ENCODE data around the gene STK32B. TPM values are rescaled to one million over a fixed set of nuclear protein-coding genes. Genes with fewer than 3 reads are reported as not detected.

Gene STK32B
- total RNA-seq, 1 donor = 5.3 TPM

DNA sequence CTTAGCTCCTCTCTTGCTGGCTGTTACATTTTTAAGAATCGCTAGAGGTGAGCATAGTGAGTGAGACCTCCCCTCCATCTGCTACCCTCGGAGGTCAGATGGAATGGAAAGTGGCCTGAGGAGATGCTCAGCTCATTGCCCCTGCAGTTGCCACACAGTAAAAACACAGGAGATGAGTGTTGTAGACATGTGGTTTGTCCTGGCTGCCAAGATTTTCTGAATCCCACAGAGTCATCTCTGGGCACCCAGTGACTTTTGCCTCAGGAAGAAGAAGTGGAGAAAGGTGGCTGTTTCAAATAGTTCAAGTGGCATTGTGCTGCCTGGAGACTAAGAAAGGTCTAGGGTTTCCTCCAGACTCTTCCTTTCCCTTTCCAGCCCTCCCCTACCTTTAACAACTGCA, 271.0 kb downstream of the STK32B start:
- TF ChIP-seq CTCF (IDR thresholded peaks at IDR 0.05; ENCODE audit: insufficient read depth, low read length) = no peak
- DNase-seq (ENCODE audit: low read depth) = no peak
- no peak overlapping the region for H3K4me3 ChIP-seq (ENCODE audit: low read depth, low read length)

GRCh38 chr4:5330339-5330989, 279.2 kb downstream of the STK32B start:
- H3K4me3 ChIP-seq (ENCODE audit: low read depth, low read length) = no peak overlapping the region
- no peak for DNase-seq (ENCODE audit: low read depth)
- TF ChIP-seq CTCF (IDR thresholded peaks at IDR 0.05; ENCODE audit: insufficient read depth, low read length) = no peak

DNA sequence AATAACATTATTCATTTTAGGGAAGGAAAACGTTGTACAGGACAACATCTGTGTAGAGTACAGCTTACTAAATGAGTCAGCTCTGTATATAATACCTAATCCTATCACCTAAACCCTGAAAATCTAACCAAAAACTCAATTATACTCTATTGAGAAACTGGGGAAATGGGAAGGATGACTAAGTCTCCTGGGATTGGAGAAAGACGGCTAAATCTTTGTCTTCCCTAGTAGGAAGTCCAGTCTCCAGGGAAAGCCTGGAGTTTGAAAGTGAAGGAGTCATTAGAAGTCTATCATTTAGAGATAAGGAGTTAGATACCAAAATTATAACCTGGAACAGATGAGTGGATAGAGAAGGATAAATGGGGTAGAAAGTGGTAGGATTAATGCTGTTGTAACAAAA, 286.5 kb downstream of the STK32B start:
- DNase-seq (ENCODE audit: low read depth) = no peak
- no peak for TF ChIP-seq CTCF (IDR thresholded peaks at IDR 0.05; ENCODE audit: insufficient read depth, low read length)
- no peak overlapping the region for H3K4me3 ChIP-seq (ENCODE audit: low read depth, low read length)

- H3K4me3 ChIP-seq (ENCODE audit: low read depth, low read length) = no peak overlapping the region
- TF ChIP-seq CTCF (IDR thresholded peaks at IDR 0.05; ENCODE audit: insufficient read depth, low read length) = no peak
- no peak for DNase-seq (ENCODE audit: low read depth)
Measured at GRCh38 chr4:5338531-5338930, 287.3 kb downstream of the STK32B start.

DNA sequence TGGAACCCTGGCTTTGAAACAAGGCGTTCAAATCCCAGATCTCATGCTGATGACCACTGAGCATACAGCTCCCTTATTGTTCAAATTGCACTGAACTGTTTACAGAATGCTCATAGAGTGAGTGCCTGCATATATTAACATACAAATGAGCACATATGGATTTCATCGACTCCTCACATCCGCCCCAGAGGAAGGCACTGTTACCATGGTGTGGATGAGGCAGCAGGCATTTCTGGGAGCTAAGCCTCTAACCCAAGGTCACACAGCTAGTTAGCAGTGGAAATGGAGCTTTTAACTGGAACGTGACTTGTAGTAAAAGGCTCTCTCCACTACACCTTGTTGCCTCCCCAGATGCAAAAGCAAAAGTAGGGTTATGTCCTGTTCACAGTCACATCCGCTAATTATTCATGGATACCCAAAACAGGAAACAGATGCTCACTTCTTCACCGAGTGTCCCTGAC, 289.7 kb downstream of the STK32B start:
- TF ChIP-seq CTCF (IDR thresholded peaks at IDR 0.05; ENCODE audit: insufficient read depth, low read length) = no peak
- no peak overlapping the region for H3K4me3 ChIP-seq (ENCODE audit: low read depth, low read length)
- DNase-seq (ENCODE audit: low read depth) = no peak

DNA sequence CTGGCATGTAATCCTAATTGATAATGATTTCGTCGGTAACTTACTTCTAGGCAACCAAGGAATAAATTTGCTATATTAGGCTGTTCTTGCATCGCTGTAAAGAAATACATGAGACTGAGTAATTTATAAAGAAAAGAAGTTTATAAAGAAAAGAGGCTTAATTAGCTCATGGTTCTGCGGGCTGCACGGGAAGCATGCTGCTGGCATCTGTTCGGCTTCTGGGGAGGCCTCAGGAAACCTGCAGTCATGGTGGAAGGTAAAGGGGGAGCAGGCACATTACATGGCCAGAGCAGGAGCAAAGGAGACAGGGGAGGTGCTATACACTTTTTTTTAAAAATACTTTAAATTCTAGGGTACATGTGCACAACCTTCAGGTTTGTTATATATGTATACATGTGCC, 290.2 kb downstream of the STK32B start:
- no peak overlapping the region for H3K4me3 ChIP-seq (ENCODE audit: low read depth, low read length)
- no peak for DNase-seq (ENCODE audit: low read depth)
- TF ChIP-seq CTCF (IDR thresholded peaks at IDR 0.05; ENCODE audit: insufficient read depth, low read length) = no peak

GRCh38 chr4:5355846-5356245, 304.6 kb downstream of the STK32B start:
- no peak for TF ChIP-seq CTCF (IDR thresholded peaks at IDR 0.05; ENCODE audit: insufficient read depth, low read length)
- H3K4me3 ChIP-seq (ENCODE audit: low read depth, low read length) = no peak overlapping the region
- DNase-seq (ENCODE audit: low read depth) = no peak

Data from fibroblast of the aortic adventitia (primary cell).